ENCODE measurements around the gene CHD9.

- TF ChIP-seq CTCF (IDR thresholded peaks at IDR 0.05), result no peak
- no peak for TF ChIP-seq POLR2A (IDR thresholded peaks at IDR 0.05)
Measured at GRCh38 chr16:53121661-53122060, 66.9 kb downstream of the CHD9 start.

Measured in prostate gland (tissue), 2 donors.